H1 (cell line): ENCODE measurements around the gene PEX14. TPM values are rescaled to one million over a fixed set of nuclear protein-coding genes. Genes with fewer than 3 reads are reported as not detected.

ENCODE experiments used
- ATF2 ChIP-seq: IDR thresholded peaks from 2 replicates; pipeline ENCODE4 v1.6.1; 2012; ENCODE audit warnings: low read length, inconsistent platforms
- CEBPB ChIP-seq: IDR thresholded peaks from 2 replicates; pipeline ENCODE4 v1.6.1; 2012; ENCODE audit warnings: low read depth, low read length
- SP4 ChIP-seq: IDR thresholded peaks from 2 replicates; pipeline ENCODE4 v1.6.1; 2012; ENCODE audit warnings: low read length, inconsistent platforms
- SRF ChIP-seq: IDR thresholded peaks from 2 replicates; pipeline ENCODE4 v1.6.1; 2011; ENCODE audit warnings: mild to moderate bottlenecking, low read depth, low read length, moderate library complexity
- polyA plus RNA-seq, 7 experiments: library from polyadenylated mRNA; depleted of rRNA in 3 of 7; stranded (reverse) in 5 of 7; unstranded in 2 of 7; fragments of >200 nt in 5 of 7; fragments of 200-250 nt in 2 of 7; gene quantifications; 1 replicate in 5 of 7; 2 replicates in 1 of 7; 4 replicates in 1 of 7; pipeline versions ENCODE4 v1.2.1 to v1.2.3, GENCODE V29; 2011 to 2013; ENCODE audit warnings: missing spikeins in 2 of 7, mixed read lengths in 2 of 7
- total RNA-seq: library from RNA; stranded (reverse); fragmentation: NEBNext Ultra II Directional; extraction: Animal tissue kit (Norgen Biotek cat#: 25700); gene quantifications from 2 replicates; pipeline ENCODE4 v1.2.1, GENCODE V29; 2021

The PEX14 gene
- total and polyA plus RNA-seq, 2 of the 8 experiments (the other 6 are each of a cell fraction or from before 2014, with no cell fraction given), result 13.0 to 19.8 TPM

- TF ChIP-seq ATF2 (no peak), CEBPB (no peak), SRF (no peak), SP4 (no peak)
These were observed 155.2 kb downstream of the PEX14 start (continued) for GRCh38 chr1:10629816-10630571.
